Measurements from ENCODE around the gene IL20RA. TPM values are rescaled to one million over a fixed set of nuclear protein-coding genes. Genes with fewer than 3 reads are reported as not detected.
"Not testable (repeated sequence)": the region's sequence is repeated elsewhere in the genome, so short reads cannot be mapped to it uniquely, and the experiment has no call there.

IL20RA gene
- total RNA-seq, 2 experiments from 2014 or later, result not detected

DNA sequence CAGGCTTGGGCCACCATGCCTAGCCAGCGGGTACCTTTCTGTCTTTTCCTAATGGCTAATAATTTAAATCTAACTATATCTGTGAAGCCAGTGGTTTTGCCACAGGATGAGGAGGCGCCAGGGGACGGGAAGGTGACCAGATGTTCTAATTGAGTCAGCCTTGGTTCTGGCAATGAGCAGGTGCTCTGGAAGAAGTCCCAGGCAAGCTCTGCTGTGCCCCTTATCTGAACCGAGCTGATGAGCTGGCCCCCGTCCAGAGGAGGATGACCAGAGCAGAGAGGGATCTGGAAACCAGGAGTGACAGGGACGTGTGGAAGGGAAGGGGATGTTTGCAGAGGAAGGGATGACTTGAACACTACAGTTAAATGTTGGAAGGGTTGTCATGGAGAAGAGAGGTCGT lies 75.9 kb downstream of the IL20RA start:
- Mint-ChIP-seq H3K4me1 (peaks cover 6% of the 10 kb centered on the region), H3K36me3 (no peaks in the 10 kb centered on the region), H3K9me3 (no peaks in the 10 kb centered on the region), H3K27me3 (peaks cover 36% of the 10 kb centered on the region), H3K27ac (no peak overlapping the region), H3K4me3 (no peak overlapping the region)
- DNase-seq, result no peak
- ATAC-seq (ENCODE audit: low read depth), result no peak
- POLR2A ChIA-PET, result no interaction called here

DNA sequence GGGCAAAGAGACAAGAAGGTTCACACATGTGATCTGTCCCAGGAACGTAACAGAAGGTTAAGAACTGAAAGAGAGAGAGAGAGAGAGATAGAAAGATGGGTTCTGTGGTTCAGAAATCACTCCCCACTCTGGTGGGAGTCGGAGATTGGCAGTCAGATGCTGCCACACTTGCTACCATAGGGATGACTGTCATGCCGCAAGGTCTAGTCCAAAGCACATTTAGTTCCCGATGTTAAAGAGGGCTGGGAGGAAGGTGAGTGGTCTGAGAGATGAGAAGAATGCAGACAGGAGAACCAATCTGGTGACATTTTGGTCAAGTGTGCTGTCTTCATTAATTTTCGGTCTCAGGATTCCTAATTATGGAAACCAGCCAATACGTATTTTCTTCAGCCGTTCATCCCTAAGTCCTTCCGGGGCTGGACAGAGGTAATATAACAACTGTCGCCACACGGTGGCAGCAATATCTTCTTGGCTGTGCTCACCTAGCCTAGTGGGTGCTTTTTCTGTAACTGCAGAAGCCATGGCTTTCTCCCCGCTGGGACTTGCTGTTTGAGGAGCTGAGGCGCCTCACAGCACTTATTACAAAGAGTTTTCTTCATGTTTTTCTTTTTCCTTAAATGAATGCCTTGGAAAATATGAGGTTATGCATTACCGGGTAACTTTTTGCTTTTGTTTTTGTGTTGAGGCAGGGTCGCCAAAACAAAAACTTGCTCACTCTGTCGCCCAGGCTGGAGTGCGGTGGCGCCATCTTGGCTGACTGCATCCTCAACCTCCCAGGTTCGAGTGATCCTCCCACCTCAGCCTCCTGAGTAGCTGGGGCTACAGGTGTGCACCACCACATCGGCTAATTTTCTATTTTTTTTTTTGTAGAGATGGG lies 76.7 kb downstream of the IL20RA start:
- POLR2A ChIA-PET, result no interaction called here
- Mint-ChIP-seq H3K27ac (no peak overlapping the region), H3K36me3 (no peaks in the 10 kb centered on the region), H3K9me3 (no peaks in the 10 kb centered on the region), H3K4me1 (peaks cover 6% of the 10 kb centered on the region), H3K4me3 (no peak overlapping the region), H3K27me3 (peaks cover 33% of the 10 kb centered on the region)
- DNase-seq, result peak; percentile 54
- peak; percentile 88 for ATAC-seq (ENCODE audit: low read depth)

DNA sequence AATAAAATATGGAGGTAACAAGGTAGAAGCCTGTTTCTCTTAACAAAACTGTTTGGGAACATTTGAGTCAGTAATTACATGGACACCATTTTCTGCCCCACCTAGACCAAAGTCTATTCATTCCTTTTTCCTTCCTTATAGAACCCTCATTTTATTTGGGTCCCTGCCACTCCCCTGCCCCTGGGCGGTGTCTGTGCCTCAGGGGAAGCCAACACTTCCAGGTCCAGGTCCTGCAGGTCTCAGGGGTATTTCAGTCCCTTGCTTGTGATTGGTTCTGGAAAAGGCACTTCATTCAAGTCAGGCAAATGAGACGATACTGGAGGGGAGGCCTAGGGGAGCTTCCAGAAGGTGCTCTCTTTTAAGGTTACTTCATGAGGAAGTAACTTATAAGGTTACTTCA lies 80.4 kb downstream of the IL20RA start:
- no peak overlapping the region for H3K27ac Mint-ChIP-seq
- peaks cover 29% of the 10 kb centered on the region for H3K27me3 Mint-ChIP-seq
- H3K4me3 Mint-ChIP-seq, result no peak overlapping the region
- no peaks in the 10 kb centered on the region for H3K9me3 Mint-ChIP-seq
- POLR2A ChIA-PET, result no interaction called here
- no peaks in the 10 kb centered on the region for H3K36me3 Mint-ChIP-seq
- peaks cover 6% of the 10 kb centered on the region for H3K4me1 Mint-ChIP-seq
- ATAC-seq (ENCODE audit: low read depth) (no peak), DNase-seq (no peak)

DNA sequence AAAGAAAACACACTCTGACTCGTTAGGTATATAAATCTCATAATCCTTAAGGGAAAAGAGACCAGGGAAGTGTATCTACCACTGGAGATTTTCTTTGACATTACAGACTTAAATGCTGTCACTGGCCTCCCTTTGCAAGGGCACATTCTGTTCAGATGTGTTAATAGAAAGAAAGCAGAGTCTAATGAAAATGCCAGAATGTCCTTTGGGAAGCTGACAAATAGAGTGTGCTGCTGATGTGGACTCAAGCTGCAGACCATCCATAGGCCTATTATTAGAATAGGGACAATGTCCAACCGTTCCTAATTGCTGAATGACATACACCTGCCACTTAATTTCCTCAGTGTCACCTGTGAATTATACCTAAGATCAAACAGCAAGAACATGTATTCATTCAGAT lies 81.5 kb downstream of the IL20RA start:
- H3K4me1 Mint-ChIP-seq, result peaks cover 6% of the 10 kb centered on the region
- no peak for ATAC-seq (ENCODE audit: low read depth)
- H3K9me3 Mint-ChIP-seq, result no peaks in the 10 kb centered on the region
- no peak for DNase-seq
- no peak overlapping the region for H3K4me3 Mint-ChIP-seq
- peaks cover 30% of the 10 kb centered on the region for H3K27me3 Mint-ChIP-seq
- no peak overlapping the region for H3K27ac Mint-ChIP-seq
- no peaks in the 10 kb centered on the region for H3K36me3 Mint-ChIP-seq
- POLR2A ChIA-PET, result no interaction called here

DNA sequence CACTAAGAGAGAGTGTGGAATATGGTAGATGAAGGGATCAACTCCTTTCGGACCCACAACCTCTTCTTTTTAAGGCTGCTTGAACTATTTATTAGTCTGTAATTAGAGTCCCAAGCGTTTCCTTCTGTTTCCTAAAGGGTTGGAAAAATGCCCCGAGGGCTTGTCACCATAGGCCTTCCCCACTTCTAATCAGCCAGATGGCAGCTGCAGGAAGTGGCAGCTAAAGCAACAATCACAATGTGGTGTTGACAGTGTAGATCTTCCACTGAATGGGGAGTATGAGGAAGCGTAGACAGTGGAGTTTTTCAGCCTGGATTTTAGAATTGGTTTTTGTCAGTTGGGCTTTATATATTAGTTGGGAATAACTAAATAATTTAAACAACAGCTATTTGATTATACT lies 82.1 kb downstream of the IL20RA start:
- no peak for DNase-seq
- Mint-ChIP-seq H3K4me1 (peaks cover under 1% of the 10 kb centered on the region), H3K4me3 (no peak overlapping the region), H3K27me3 (peaks cover 29% of the 10 kb centered on the region), H3K9me3 (no peaks in the 10 kb centered on the region), H3K27ac (no peak overlapping the region), H3K36me3 (no peaks in the 10 kb centered on the region)
- no peak for ATAC-seq (ENCODE audit: low read depth)
- POLR2A ChIA-PET, result no interaction called here

DNA sequence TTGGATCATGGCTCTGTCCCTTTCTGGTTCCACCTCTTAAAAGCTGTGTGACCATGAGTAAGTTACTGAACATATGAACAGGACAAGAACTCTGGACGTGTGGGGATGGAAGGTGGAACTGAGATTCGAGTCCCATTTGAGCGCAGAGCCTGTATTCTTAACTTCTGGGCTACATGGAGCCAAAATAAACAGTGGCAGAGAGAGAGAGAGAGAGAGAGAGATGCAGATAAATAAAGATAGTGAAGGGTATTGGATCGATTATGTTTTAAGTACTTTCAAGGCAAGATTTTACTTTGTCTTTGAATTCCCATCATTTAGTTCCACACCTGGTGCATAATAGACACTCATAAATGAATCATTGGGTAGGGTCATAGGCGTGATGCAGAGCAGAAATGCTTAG lies 82.9 kb downstream of the IL20RA start:
- Mint-ChIP-seq H3K27ac (no peak overlapping the region), H3K27me3 (peaks cover 29% of the 10 kb centered on the region), H3K4me3 (no peak overlapping the region), H3K9me3 (no peaks in the 10 kb centered on the region), H3K4me1 (peaks cover 3% of the 10 kb centered on the region), H3K36me3 (no peaks in the 10 kb centered on the region)
- ATAC-seq (ENCODE audit: low read depth) (no peak), DNase-seq (no peak)
- POLR2A ChIA-PET, result no interaction called here

DNA sequence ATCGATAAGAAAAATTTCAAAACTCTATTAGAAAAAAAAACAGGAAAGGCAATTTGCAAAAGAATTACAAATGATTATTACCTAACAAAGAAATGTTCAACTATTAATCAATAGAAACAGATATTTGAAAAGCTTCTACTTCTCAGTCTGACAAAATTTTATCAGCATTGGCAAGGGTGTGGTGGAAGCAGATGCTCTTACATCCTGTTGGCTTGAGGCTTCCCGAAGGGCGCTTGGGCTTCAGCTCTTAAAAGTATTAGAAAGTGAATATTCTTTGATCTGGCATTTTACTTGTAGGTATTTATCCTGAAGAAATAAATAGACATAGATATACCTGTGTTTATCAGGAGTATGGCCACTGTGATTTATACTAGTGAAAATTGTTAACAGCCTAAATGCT lies 84.0 kb downstream of the IL20RA start:
- no peak overlapping the region for H3K27ac Mint-ChIP-seq
- H3K27me3 Mint-ChIP-seq, result peaks cover 27% of the 10 kb centered on the region
- H3K4me3 Mint-ChIP-seq, result no peak overlapping the region
- POLR2A ChIA-PET, result no interaction called here
- ATAC-seq (ENCODE audit: low read depth), result no peak
- DNase-seq, result no peak
- no peaks in the 10 kb centered on the region for H3K36me3 Mint-ChIP-seq
- no peaks in the 10 kb centered on the region for H3K9me3 Mint-ChIP-seq
- H3K4me1 Mint-ChIP-seq, result peaks cover 5% of the 10 kb centered on the region

DNA sequence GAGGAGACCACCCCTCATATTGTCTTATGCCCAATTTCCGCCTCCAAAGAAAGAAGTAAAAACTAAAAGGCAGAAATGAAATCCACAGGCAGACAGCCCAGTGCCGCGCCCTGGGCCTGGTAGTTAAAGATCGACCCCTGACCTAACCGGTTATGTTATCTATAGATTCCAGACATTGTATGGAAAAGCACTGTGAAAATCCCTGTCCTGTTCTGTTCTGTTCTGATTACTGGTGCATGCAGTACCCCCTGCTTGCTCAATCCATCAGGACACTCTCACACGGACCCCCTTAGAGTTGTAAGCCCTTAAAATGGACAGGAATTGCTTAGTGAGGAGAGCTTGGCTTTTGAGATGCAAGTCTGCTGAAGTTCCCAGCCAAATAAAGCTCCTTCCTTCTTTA lies 84.8 kb downstream of the IL20RA start:
- DNase-seq; H3K4me1 Mint-ChIP-seq; ATAC-seq (ENCODE audit: low read depth); H3K36me3 Mint-ChIP-seq; H3K27ac Mint-ChIP-seq; H3K9me3 Mint-ChIP-seq; POLR2A ChIA-PET; H3K4me3 Mint-ChIP-seq: not testable (repeated sequence)
- peaks cover 29% of the 10 kb centered on the region for H3K27me3 Mint-ChIP-seq

DNA sequence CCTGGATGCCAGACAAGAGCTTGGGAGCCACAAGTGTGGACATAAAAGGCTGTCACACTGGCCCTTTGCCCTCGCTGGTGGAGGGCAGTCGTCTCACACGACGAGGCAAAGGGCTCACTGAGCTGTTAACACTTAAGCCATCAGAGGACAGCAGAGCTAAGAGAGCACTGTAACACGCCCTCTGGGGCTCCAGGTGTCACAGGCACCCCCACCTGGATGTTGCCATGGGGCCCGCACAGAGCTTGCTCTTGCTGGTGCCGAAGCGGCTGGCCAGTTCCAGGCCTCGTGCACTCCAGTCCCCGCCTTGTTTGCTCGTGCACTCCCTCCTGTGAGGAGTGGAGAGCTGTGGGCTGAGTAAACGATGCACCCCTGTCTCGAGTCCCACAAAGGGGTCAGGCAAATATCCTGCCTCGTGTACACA lies 85.3 kb downstream of the IL20RA start:
- no peak overlapping the region for H3K4me3 Mint-ChIP-seq
- H3K27ac Mint-ChIP-seq, result no peak overlapping the region
- ATAC-seq (ENCODE audit: low read depth) (no peak), DNase-seq (no peak)
- peaks cover 31% of the 10 kb centered on the region for H3K27me3 Mint-ChIP-seq
- POLR2A ChIA-PET, result no interaction called here
- H3K9me3 Mint-ChIP-seq, result no peaks in the 10 kb centered on the region
- peaks cover 5% of the 10 kb centered on the region for H3K4me1 Mint-ChIP-seq
- H3K36me3 Mint-ChIP-seq, result no peaks in the 10 kb centered on the region

DNA sequence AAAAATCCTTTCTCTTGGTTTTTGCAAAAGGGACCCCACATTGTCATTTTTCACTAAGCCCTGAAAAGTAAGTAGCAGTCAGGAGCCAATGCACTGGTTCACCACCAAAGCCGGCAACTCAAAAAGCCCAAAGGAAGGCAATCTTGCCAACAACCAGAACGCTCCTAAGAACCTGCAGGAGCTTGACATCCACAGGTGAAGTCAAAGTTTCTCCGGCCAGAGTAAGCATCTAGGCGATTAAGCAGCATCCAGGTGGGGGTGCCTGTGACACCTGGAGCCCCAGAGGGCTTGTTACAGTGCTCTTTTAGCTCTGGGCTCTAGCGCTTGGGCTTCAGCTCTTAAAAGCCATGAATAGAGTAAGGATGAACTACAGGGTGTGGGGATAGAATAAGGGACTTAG lies 86.6 kb downstream of the IL20RA start:
- POLR2A ChIA-PET, result no interaction called here
- Mint-ChIP-seq H3K27ac (no peak overlapping the region), H3K4me3 (no peak overlapping the region), H3K9me3 (no peaks in the 10 kb centered on the region), H3K36me3 (no peaks in the 10 kb centered on the region), H3K27me3 (peaks cover 31% of the 10 kb centered on the region), H3K4me1 (peaks cover 5% of the 10 kb centered on the region)
- DNase-seq (no peak), ATAC-seq (ENCODE audit: low read depth) (no peak)

DNA sequence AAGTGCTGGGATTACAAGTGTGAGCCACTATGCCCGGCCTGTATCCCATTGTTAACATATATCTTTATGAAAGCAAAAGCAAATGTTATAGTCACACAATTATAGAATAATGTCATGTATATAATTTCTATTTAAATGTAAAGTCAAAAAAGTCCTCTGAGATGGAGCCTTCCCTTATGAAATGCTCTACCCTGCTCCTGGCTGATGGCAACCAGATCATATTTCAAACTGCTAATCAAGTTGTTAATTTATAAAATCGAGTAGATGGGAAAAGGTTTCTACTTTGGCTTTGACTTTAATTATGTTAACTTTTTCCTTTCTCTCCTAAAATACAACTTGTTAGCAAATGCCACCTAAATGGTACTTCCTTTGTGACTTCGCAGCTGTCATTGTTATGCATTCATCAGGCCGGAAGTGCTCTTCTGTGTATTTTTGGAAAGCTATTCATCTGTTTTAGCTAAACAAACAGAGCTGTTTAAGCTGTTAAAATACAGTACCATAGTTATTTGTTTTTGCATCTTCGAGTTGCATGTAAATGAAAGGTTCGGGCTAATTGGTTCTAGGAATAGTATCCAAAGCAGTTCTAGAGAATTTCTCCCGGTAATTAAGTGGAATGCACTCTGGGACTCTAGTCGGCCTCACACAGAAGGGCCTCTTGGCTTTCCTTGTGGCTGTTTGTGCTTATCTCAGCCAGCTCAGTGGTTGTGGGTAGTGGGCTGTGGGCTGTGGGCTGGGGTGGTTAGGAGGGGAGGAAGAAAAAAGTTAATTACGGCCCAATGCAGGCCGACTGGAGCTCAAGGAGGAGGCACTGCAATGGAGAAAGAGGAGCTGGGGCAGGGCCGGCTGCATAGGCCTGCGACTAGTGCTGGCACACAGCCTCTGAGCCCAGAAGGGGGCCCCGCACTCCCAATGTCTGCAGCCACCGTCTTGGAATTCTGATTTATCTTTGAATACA lies 87.9 kb downstream of the IL20RA start:
- no peaks in the 10 kb centered on the region for H3K36me3 Mint-ChIP-seq
- no peak for DNase-seq
- H3K27ac Mint-ChIP-seq, result no peak overlapping the region
- no peak for ATAC-seq (ENCODE audit: low read depth)
- H3K4me1 Mint-ChIP-seq, result peaks cover 5% of the 10 kb centered on the region
- H3K9me3 Mint-ChIP-seq, result no peaks in the 10 kb centered on the region
- no peak overlapping the region for H3K4me3 Mint-ChIP-seq
- POLR2A ChIA-PET, result interaction anchor here (0.7 kb wide), 1 partner anchor 131 kb away, joined by 3 read pairs; no protein-coding TSS in a partner anchor
- peaks cover 23% of the 10 kb centered on the region for H3K27me3 Mint-ChIP-seq

DNA sequence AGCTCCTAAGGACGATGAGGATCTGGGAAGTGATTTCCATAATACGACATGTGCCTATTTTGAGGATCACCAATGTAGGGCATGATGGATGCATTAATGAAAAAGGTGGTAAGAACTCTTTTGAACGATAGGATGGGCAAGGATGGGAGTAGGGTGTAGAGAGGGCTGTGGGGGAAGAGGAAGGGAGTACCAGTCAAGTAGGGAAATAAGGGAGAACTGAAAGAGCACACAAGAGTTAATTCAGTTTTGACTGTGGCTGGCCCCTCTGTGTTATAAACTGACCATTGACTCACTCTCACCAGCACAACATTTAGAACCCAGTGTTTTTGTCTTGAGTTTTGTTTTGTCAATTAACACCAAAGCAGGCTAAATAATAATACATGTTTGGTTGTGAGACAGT lies 89.6 kb downstream of the IL20RA start:
- H3K4me1 Mint-ChIP-seq, result peaks cover 5% of the 10 kb centered on the region
- H3K4me3 Mint-ChIP-seq, result no peak overlapping the region
- POLR2A ChIA-PET, result no interaction called here
- H3K9me3 Mint-ChIP-seq, result no peaks in the 10 kb centered on the region
- no peak overlapping the region for H3K27ac Mint-ChIP-seq
- H3K36me3 Mint-ChIP-seq, result no peaks in the 10 kb centered on the region
- DNase-seq, result no peak
- ATAC-seq (ENCODE audit: low read depth), result no peak
- peaks cover 23% of the 10 kb centered on the region for H3K27me3 Mint-ChIP-seq

DNA sequence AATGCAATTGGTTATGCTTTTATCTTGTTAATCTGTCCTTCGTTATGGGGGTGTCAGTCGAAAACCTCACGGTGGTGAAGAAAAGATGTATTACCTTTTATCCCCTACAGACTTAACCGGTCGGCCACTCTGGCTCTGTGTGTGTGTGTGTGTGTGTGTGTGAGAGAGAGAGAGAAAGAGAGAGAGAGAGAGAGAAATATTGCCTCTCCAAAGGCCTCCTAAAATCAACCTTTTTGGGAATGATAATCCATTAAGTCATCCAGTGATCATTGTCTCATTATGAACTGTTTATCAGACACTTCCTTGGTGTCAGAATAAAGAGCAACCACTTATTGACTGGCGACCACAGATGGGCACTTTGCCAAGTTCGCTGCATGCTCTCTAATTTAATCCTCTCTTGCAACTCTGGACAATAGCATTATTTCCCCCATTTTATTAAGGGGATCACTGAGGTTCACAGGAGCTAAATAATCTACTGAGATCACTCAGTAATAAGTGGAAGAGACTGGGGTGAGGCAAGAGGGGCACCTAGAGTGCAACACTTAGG lies 92.0 kb downstream of the IL20RA start:
- Mint-ChIP-seq H3K9me3 (peaks cover 1% of the 10 kb centered on the region), H3K27ac (no peak overlapping the region), H3K4me1 (peaks cover 5% of the 10 kb centered on the region), H3K36me3 (no peaks in the 10 kb centered on the region), H3K27me3 (peaks cover 20% of the 10 kb centered on the region), H3K4me3 (no peak overlapping the region)
- POLR2A ChIA-PET, result no interaction called here
- ATAC-seq (ENCODE audit: low read depth) (no peak), DNase-seq (no peak)
